Gastroesophageal sphincter (tissue), 4 donors: Measurements from ENCODE around the gene HSD11B1L. TPM values are rescaled to one million over a fixed set of nuclear protein-coding genes. Genes with fewer than 3 reads are reported as not detected.

ENCODE experiments used
- ATAC-seq: fragments of 150-250 bp; one replicate; pipeline ENCODE4 v1.9.1; 2016; ENCODE audit warnings: mild to moderate bottlenecking, moderate library complexity
- H3K27ac ChIP-seq, 4 donors: fragments of 200-600 bp; sonication (generic) in 3 of 4; 1 replicate in 3 of 4; 2 replicates in 1 of 4; pipeline ENCODE4 v1.5.1; 2016 to 2019
- H3K27me3 ChIP-seq: fragments of 200-600 bp; sonication (generic); one replicate; pipeline ENCODE4 v1.5.1; 2019
- H3K36me3 ChIP-seq, 2 donors: fragments of 200-600 bp; sonication (generic); one replicate each; pipeline ENCODE4 v1.5.1; 2019; ENCODE audit warnings: control low read depth in 1 of 2
- H3K4me1 ChIP-seq, 3 donors: fragments of 200-600 bp; sonication (generic); 1 replicate in 2 of 3; 2 replicates in 1 of 3; pipeline ENCODE4 v1.5.1; 2016 to 2019; ENCODE audit warnings: control low read depth in 2 of 3
- H3K4me3 ChIP-seq, 2 donors: fragments of 200-600 bp; sonication (generic); one replicate each; pipeline ENCODE4 v1.5.1; 2019; ENCODE audit warnings: mild to moderate bottlenecking in 1 of 2, moderate library complexity in 1 of 2
- H3K9me3 ChIP-seq, 3 donors: fragments of 200-600 bp; sonication (generic); one replicate each; pipeline ENCODE4 v1.5.1; 2017 to 2019; ENCODE audit warnings: control low read depth in 2 of 3
- EP300 ChIP-seq: sonication (generic); formaldehyde crosslinking; IDR thresholded peaks from one replicate; pipeline ENCODE4 v1.6.1; 2017; ENCODE audit warnings: antibody characterized with exemption, mild to moderate bottlenecking
- POLR2A ChIP-seq, 2 donors: fragments of 450-650 bp; IDR thresholded peaks; one replicate each; pipeline ENCODE4 v1.6.1; 2017; ENCODE audit warnings: antibody characterized with exemption in 2 of 2, mild to moderate bottlenecking in 2 of 2, moderate library complexity in 1 of 2
- POLR2AphosphoS5 ChIP-seq: sonication (generic); formaldehyde crosslinking; IDR thresholded peaks from one replicate; pipeline ENCODE4 v1.6.1; 2017; ENCODE audit warnings: antibody characterized with exemption
- WGBS, 2 donors: methylation state at CpG; one replicate each; pipeline ENCODE4 v1.1.5; 2018; ENCODE audit warnings: low coverage in 1 of 2; 5-methylcytosine and 5-hydroxymethylcytosine counted together
- total RNA-seq, 4 donors: library from RNA; depleted of rRNA; stranded (reverse); fragments of >200 nt; gene quantifications; one replicate each; pipeline ENCODE4 v1.1.0, GENCODE V29; 2016
- TF ChIP-seq, protein P1 (sequence below), 4 experiments: fragments of 200-600 bp in 2 of 4; fragments of 450-650 bp in 2 of 4; sonication (generic) in 1 of 4; IDR thresholded peaks; one replicate each; pipeline ENCODE4 v1.5.1; 2017 to 2019; ENCODE audit warnings: antibody characterized with exemption in 4 of 4, mild to moderate bottlenecking in 2 of 4, moderate library complexity in 2 of 4

Gene HSD11B1L
- total RNA-seq, 4 donors from 2014 or later, result 11.2 to 22.9 (median 18.9) TPM

DNA sequence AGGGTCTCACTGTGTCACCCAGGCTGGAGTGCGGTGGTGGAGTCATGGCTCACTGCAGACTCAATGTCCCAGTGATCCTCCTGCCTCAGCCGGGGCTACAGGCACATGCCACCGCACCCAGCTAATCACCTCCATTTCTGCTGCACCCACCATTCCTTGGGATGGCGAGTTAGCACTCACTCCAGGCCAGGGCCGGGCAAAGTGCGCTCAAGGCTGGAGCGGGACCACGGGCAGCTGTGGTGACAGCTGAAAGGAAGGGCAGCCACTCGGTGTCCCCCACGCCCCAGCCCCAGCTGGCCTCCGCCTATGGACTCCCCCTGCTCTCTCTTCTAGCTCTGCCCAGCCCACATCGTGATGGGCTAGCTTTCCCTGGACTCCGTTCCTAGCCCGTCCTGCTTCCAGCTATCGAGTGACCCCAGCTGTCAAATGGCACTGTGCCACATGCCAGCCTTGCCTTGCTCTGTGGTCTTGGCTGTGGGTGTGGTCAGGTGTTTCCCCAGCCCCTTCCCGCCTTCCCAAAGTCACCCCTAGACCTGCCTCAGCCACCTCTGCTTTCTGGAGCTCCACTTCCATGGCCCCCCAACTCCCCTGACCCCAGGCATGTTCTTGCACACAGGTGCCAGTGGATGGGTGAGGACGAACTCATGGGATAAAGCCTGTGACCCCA lies 4.6 kb upstream of the HSD11B1L start:
- no peak for TF ChIP-seq EP300
- TF ChIP-seq POLR2AphosphoS5, result no peak
- TF ChIP-seq POLR2A (IDR thresholded peaks at IDR 0.05), result no peak
- TF ChIP-seq, protein P1, sequence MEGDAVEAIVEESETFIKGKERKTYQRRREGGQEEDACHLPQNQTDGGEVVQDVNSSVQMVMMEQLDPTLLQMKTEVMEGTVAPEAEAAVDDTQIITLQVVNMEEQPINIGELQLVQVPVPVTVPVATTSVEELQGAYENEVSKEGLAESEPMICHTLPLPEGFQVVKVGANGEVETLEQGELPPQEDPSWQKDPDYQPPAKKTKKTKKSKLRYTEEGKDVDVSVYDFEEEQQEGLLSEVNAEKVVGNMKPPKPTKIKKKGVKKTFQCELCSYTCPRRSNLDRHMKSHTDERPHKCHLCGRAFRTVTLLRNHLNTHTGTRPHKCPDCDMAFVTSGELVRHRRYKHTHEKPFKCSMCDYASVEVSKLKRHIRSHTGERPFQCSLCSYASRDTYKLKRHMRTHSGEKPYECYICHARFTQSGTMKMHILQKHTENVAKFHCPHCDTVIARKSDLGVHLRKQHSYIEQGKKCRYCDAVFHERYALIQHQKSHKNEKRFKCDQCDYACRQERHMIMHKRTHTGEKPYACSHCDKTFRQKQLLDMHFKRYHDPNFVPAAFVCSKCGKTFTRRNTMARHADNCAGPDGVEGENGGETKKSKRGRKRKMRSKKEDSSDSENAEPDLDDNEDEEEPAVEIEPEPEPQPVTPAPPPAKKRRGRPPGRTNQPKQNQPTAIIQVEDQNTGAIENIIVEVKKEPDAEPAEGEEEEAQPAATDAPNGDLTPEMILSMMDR (IDR thresholded peaks at IDR 0.05), result no peak
- H3K27me3 ChIP-seq, result no peaks in the 10 kb centered on the region
- H3K4me1 ChIP-seq, result peaks cover 0 to 25% (median 12%) of the 10 kb centered on the region in 3 donors
- H3K27ac ChIP-seq, result no peak overlapping the region
- no peak overlapping the region for H3K4me3 ChIP-seq
- H3K9me3 ChIP-seq, result no peaks in the 10 kb centered on the region
- no peak for ATAC-seq
- 42% methylated on average over 5 of the region's 17 CpGs; no CpG with 5 or more reads in 1 of the 2 donors for WGBS, 2 donors
- peaks cover 0 to 28% of the 10 kb centered on the region in 2 donors for H3K36me3 ChIP-seq

DNA sequence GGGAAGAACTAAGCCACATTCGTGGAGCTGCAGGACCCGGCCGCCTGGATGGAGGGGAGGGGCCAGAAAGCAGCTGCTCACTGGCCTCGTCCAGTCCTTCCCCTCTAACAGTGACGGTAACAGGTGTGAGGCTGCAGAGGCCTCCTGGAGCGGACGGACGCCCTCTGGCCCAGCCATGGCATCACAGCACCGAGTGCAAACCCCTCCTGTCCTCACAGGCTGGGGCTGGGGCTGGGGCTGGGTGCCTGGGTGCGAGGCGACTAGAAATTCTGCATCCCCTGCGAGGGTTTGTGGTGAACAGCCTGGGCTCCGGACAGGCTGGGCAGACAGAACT lies 4.1 kb upstream of the HSD11B1L start:
- WGBS, 2 donors, result no CpG with 5 or more reads among the region's 13 CpGs
- H3K36me3 ChIP-seq, result peaks cover 0 to 23% of the 10 kb centered on the region in 2 donors
- H3K27me3 ChIP-seq, result no peaks in the 10 kb centered on the region
- H3K9me3 ChIP-seq, result no peaks in the 10 kb centered on the region
- H3K4me3 ChIP-seq, result no peak overlapping the region
- ATAC-seq, result no peak
- H3K27ac ChIP-seq, result no peak overlapping the region
- peaks cover 0 to 30% (median 14%) of the 10 kb centered on the region in 3 donors for H3K4me1 ChIP-seq
- TF ChIP-seq POLR2AphosphoS5, result no peak
- TF ChIP-seq EP300, result no peak
- no peak for TF ChIP-seq POLR2A (IDR thresholded peaks at IDR 0.05)
- TF ChIP-seq, protein P1 (IDR thresholded peaks at IDR 0.05), result no peak

DNA sequence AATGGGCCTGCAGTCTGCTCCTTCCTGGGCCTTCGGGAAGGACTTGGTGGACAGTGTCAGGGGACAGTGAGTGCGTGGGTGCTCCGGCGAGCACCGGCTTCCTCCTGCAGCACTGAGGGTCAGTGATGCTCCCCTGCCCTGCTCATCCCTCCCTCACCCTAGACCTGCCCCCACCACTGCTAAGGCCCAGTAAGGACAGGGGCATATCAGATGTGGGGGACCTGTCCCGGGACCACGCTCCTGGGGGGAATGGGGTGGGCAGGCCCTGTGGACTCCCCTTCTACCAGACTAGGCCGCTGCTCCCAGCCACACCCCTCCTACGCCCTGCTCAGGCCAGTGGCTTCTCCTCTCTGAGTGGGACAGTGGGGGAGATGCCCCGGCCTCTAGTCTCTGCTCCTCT lies 3.7 kb upstream of the HSD11B1L start:
- no peak for TF ChIP-seq EP300
- no peak for TF ChIP-seq POLR2A (IDR thresholded peaks at IDR 0.05)
- TF ChIP-seq, protein P1 (IDR thresholded peaks at IDR 0.05), result no peak
- no peak for TF ChIP-seq POLR2AphosphoS5

DNA sequence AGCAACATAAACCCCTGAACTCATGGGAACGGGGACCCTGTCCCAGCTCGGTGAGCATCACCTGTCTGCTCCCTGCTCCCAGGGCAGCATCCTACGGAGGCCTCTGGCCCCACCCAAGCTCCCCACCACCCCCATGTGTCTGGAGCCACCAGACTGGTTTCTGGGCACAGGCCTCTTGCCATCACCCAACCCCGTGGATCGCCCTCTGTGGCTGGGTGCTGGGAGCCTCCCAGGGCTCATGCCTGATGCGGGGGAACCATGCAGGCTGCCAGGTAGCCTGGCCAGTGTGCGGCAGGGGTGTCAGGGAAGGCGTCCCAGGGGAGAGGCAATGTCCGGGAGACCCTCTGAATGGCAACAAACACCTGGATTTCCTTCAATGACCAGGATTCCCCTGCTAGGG lies 3.2 kb upstream of the HSD11B1L start:
- Histone ChIP-seq H3K4me3 (no peak overlapping the region), H3K36me3 (peaks cover 0 to 19% of the 10 kb centered on the region in 2 donors), H3K27me3 (no peaks in the 10 kb centered on the region), H3K9me3 (no peaks in the 10 kb centered on the region), H3K4me1 (peaks cover 0 to 31% (median 14%) of the 10 kb centered on the region in 3 donors), H3K27ac (no peak overlapping the region)
- no CpG with 5 or more reads among the region's 9 CpGs for WGBS, 2 donors
- TF ChIP-seq EP300 (no peak), POLR2A (IDR thresholded peaks at IDR 0.05) (no peak), POLR2AphosphoS5 (no peak)
- TF ChIP-seq, protein P1 (IDR thresholded peaks at IDR 0.05), result no peak
- ATAC-seq, result no peak

More for the DNA sequence above, 3.7 kb upstream of the HSD11B1L start:
- Histone ChIP-seq H3K4me3 (no peak overlapping the region), H3K4me1 (peaks cover 0 to 31% (median 14%) of the 10 kb centered on the region in 3 donors), H3K36me3 (peaks cover 0 to 19% of the 10 kb centered on the region in 2 donors), H3K27ac (no peak overlapping the region), H3K27me3 (no peaks in the 10 kb centered on the region), H3K9me3 (no peaks in the 10 kb centered on the region)
- ATAC-seq, result no peak
- no CpG with 5 or more reads among the region's 10 CpGs for WGBS, 2 donors

DNA sequence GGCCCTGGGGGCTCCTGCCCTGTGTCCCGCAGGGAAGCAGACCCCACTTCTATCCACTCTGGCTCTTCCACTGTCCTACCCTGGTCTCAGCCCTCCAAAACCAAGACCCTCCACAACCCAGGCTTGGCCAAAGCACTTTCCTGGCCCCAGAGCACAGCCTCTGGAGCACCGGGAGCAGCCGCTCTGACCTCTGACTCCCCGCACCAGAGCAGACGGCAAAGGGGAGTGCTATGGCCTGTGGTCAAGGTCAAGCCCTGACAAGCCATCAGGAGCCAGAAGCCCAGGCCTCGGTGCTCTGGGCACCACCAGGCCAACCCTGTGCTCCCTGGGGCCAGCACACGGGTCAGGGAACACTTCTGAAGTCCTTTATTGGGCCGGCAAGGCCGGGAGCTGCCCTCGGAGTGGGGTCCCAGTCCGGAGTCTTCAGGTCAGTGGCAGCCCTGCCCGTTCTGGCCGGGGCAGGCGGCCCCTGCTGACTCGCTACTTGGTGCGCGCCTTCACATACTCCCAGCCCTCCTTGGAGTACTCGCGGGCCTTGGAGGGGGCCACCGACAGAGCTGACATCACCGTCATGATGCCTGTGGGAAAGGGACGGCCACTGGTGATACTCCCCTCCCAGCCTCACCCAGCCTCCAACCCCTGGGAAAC lies 2.6 kb upstream of the HSD11B1L start:
- H3K9me3 ChIP-seq, result no peaks in the 10 kb centered on the region
- no peak overlapping the region for H3K27ac ChIP-seq
- H3K36me3 ChIP-seq, result peaks cover 0 to 19% of the 10 kb centered on the region in 2 donors
- H3K4me1 ChIP-seq, result peaks cover 0 to 31% (median 14%) of the 10 kb centered on the region in 3 donors
- 80% methylated on average over 3 of the region's 22 CpGs; no CpG with 5 or more reads in 1 of the 2 donors for WGBS, 2 donors
- no peak for ATAC-seq
- no peak for TF ChIP-seq EP300
- TF ChIP-seq, protein P1 (IDR thresholded peaks at IDR 0.05), result no peak
- TF ChIP-seq POLR2A (IDR thresholded peaks at IDR 0.05), result no peak
- TF ChIP-seq POLR2AphosphoS5, result no peak
- H3K27me3 ChIP-seq, result no peaks in the 10 kb centered on the region
- H3K4me3 ChIP-seq, result no peak overlapping the region
